ENCODE data around the gene DAPK2.
"Not testable (repeated sequence)": the region's sequence is repeated elsewhere in the genome, so short reads cannot be mapped to it uniquely, and the experiment has no call there.

DAPK2 gene

DNA sequence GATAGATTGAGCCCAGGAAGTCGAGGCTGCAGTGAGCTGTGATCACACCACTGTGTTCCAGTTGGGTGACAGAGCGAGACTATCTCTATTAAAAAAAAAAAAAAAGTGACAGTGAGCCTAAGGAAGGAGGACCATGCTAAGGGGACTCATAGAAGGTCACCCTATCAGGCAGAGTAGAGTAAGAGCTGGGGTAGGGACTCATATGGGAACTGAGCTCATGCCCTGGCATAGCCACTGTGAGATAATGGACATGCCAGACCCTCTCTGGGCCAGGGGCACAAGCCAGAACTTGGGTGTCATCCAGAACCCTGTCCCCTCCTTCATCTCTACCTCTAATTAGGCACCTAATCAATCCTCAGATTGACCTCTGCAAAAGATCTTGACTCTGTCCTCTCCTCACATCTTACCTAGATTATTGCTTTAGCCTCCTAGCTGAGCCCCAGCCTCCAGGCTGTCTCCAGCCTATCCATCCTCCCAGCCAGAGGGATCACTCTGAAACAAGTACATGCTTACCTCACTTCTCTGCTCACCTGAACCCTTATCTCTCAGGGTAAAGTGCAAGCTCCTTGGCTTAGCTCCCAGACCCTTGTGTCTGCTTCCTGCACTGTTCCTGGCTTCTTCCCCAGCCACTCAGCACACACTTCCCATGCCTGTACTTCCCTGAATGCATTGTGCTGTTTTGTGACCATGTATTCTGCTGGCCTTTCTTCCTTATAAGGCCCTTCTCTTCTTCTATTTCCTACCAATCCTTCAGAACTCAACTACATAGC, 76.4 kb downstream of the DAPK2 start:
- H3K4me3 ChIP-seq (ENCODE audit: low read length), result no peak overlapping the region
- no peaks in the 10 kb centered on the region for H3K27me3 ChIP-seq (replicated peaks; ENCODE audit: control insufficient read depth, insufficient read depth, low read length)
- H3K9me3 ChIP-seq (ENCODE audit: control insufficient read depth, low read length), result no peaks in the 10 kb centered on the region
- H3K9ac ChIP-seq (ENCODE audit: low read length), result no peak overlapping the region
- peaks cover 23% of the 10 kb centered on the region for H3K4me1 ChIP-seq (ENCODE audit: control insufficient read depth, insufficient read depth, low read length)
- H3K36me3 ChIP-seq (ENCODE audit: control insufficient read depth, insufficient read depth, low read length, severe bottlenecking), result no peaks in the 10 kb centered on the region
- DNase-seq (ENCODE audit: low read depth), result no peak

- H3K9ac ChIP-seq (ENCODE audit: low read length), result no peak overlapping the region
- no peaks in the 10 kb centered on the region for H3K27me3 ChIP-seq (replicated peaks; ENCODE audit: control insufficient read depth, insufficient read depth, low read length)
- peaks cover 12% of the 10 kb centered on the region for H3K4me1 ChIP-seq (ENCODE audit: control insufficient read depth, insufficient read depth, low read length)
- no peaks in the 10 kb centered on the region for H3K36me3 ChIP-seq (ENCODE audit: control insufficient read depth, insufficient read depth, low read length, severe bottlenecking)
- peaks cover 3% of the 10 kb centered on the region for H3K9me3 ChIP-seq (ENCODE audit: control insufficient read depth, low read length)
- no peak for DNase-seq (ENCODE audit: low read depth)
- H3K4me3 ChIP-seq (ENCODE audit: low read length), result no peak overlapping the region
Measured at GRCh38 chr15:63968700-63969099, 77.6 kb downstream of the DAPK2 start.

GRCh38 chr15:63968122-63968524, 78.2 kb downstream of the DAPK2 start:
- H3K36me3 ChIP-seq (ENCODE audit: control insufficient read depth, insufficient read depth, low read length, severe bottlenecking), result no peaks in the 10 kb centered on the region
- DNase-seq (ENCODE audit: low read depth), result no peak
- H3K4me1 ChIP-seq (ENCODE audit: control insufficient read depth, insufficient read depth, low read length), result peaks cover 6% of the 10 kb centered on the region

DNA sequence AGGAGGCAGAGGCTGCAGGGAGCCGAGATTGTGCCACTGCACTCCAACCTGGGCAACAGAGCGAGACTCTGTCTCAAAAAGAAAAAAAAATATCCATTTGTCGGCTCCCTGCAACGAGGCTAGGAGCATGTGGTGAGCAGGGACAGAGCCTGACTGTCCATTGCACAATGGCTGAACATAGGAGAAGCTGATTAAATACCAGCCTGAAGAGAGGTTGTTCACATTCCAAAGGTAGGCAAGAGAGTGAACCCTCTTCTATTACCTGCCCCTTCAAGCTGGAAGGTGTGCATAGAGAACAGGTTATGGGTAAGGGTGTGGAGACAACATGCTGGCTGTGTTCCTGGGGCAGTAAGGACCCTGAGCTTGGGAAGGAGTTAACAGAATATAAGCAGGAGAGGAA, 78.7 kb downstream of the DAPK2 start:
- H3K27me3 ChIP-seq (replicated peaks; ENCODE audit: control insufficient read depth, insufficient read depth, low read length), result no peaks in the 10 kb centered on the region
- no peak for DNase-seq (ENCODE audit: low read depth)
- no peak overlapping the region for H3K4me3 ChIP-seq (ENCODE audit: low read length)
- peaks cover 3% of the 10 kb centered on the region for H3K4me1 ChIP-seq (ENCODE audit: control insufficient read depth, insufficient read depth, low read length)
- peaks cover 11% of the 10 kb centered on the region for H3K9me3 ChIP-seq (ENCODE audit: control insufficient read depth, low read length)
- H3K9ac ChIP-seq (ENCODE audit: low read length), result no peak overlapping the region
- no peaks in the 10 kb centered on the region for H3K36me3 ChIP-seq (ENCODE audit: control insufficient read depth, insufficient read depth, low read length, severe bottlenecking)

More at GRCh38 chr15:63968122-63968524, 78.2 kb downstream of the DAPK2 start:
- Histone ChIP-seq H3K9ac (ENCODE audit: low read length) (no peak overlapping the region), H3K9me3 (ENCODE audit: control insufficient read depth, low read length) (peaks cover 9% of the 10 kb centered on the region), H3K27me3 (replicated peaks; ENCODE audit: control insufficient read depth, insufficient read depth, low read length) (no peaks in the 10 kb centered on the region), H3K4me3 (ENCODE audit: low read length) (no peak overlapping the region)

GRCh38 chr15:63962947-63963721, 83.2 kb downstream of the DAPK2 start:
- not testable (repeated sequence) for H3K4me3 ChIP-seq (ENCODE audit: low read length); H3K36me3 ChIP-seq (ENCODE audit: control insufficient read depth, insufficient read depth, low read length, severe bottlenecking); H3K27me3 ChIP-seq (replicated peaks; ENCODE audit: control insufficient read depth, insufficient read depth, low read length); DNase-seq (ENCODE audit: low read depth); H3K9ac ChIP-seq (ENCODE audit: low read length); H3K4me1 ChIP-seq (ENCODE audit: control insufficient read depth, insufficient read depth, low read length)
- H3K9me3 ChIP-seq (ENCODE audit: control insufficient read depth, low read length), result peaks cover 11% of the 10 kb centered on the region

GRCh38 chr15:63953524-63953923, 92.8 kb downstream of the DAPK2 start:
- no peak overlapping the region for H3K9ac ChIP-seq (ENCODE audit: low read length)
- H3K27me3 ChIP-seq (replicated peaks; ENCODE audit: control insufficient read depth, insufficient read depth, low read length), result no peaks in the 10 kb centered on the region
- H3K4me1 ChIP-seq (ENCODE audit: control insufficient read depth, insufficient read depth, low read length), result peaks cover 15% of the 10 kb centered on the region
- H3K36me3 ChIP-seq (ENCODE audit: control insufficient read depth, insufficient read depth, low read length, severe bottlenecking), result no peaks in the 10 kb centered on the region
- DNase-seq (ENCODE audit: low read depth), result no peak
- no peak overlapping the region for H3K4me3 ChIP-seq (ENCODE audit: low read length)
- H3K9me3 ChIP-seq (ENCODE audit: control insufficient read depth, low read length), result peaks cover 2% of the 10 kb centered on the region

DNA sequence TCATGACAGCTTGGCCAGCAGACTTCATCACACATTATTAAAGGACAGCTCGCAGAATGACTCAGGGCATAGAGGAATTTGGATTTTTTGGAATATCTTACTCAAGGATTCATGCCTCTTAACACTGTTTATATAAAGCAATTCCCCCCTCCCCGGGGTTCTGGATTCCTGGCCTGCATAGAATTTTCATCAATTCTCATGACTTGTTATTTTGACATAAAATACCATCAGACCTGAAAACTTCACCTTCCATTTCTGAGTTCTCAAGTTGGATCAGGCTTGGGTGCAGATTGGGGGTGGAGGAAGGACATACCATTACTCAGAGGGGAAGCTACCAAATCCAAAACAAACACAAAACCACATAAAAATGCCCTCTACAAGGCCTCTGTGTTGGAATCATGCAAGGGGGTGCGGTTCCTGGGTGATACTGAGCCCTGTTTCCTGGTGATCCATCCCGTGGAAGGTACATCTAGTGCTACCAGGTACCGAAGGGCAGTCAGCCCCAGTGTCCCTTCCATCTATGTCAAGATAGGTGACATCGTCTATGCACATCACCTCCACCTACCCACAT, 95.3 kb downstream of the DAPK2 start:
- no peaks in the 10 kb centered on the region for H3K36me3 ChIP-seq (ENCODE audit: control insufficient read depth, insufficient read depth, low read length, severe bottlenecking)
- no peaks in the 10 kb centered on the region for H3K27me3 ChIP-seq (replicated peaks; ENCODE audit: control insufficient read depth, insufficient read depth, low read length)
- H3K9me3 ChIP-seq (ENCODE audit: control insufficient read depth, low read length), result no peaks in the 10 kb centered on the region
- H3K4me1 ChIP-seq (ENCODE audit: control insufficient read depth, insufficient read depth, low read length), result peaks cover 15% of the 10 kb centered on the region
- DNase-seq (ENCODE audit: low read depth), result peak; percentile 87
- no peak overlapping the region for H3K4me3 ChIP-seq (ENCODE audit: low read length)
- H3K9ac ChIP-seq (ENCODE audit: low read length), result no peak overlapping the region

DNA sequence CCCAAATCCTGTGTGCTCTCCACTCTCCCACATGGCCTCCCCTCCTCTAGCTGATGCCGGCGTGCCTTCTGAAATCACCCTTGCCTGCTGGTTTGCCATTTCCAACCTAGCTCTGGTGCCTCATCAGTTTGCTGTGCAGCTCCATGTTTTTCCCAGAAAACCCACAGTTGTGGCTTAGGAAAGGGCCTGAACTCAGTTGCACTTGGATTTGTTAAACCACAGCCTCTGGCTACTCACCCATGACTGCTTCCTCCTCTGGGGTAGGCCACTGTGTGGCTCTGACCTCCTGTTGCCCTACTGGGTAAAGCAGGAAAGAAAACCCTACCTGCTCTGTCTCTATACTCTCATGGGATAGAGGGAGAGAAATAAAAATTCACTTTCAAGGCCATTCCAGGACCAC, 97.3 kb downstream of the DAPK2 start:
- Histone ChIP-seq H3K36me3 (ENCODE audit: control insufficient read depth, insufficient read depth, low read length, severe bottlenecking) (no peaks in the 10 kb centered on the region), H3K4me1 (ENCODE audit: control insufficient read depth, insufficient read depth, low read length) (peaks cover 15% of the 10 kb centered on the region), H3K4me3 (ENCODE audit: low read length) (no peak overlapping the region), H3K27me3 (replicated peaks; ENCODE audit: control insufficient read depth, insufficient read depth, low read length) (no peaks in the 10 kb centered on the region), H3K9ac (ENCODE audit: low read length) (no peak overlapping the region), H3K9me3 (ENCODE audit: control insufficient read depth, low read length) (no peaks in the 10 kb centered on the region)
- no peak for DNase-seq (ENCODE audit: low read depth)

DNA sequence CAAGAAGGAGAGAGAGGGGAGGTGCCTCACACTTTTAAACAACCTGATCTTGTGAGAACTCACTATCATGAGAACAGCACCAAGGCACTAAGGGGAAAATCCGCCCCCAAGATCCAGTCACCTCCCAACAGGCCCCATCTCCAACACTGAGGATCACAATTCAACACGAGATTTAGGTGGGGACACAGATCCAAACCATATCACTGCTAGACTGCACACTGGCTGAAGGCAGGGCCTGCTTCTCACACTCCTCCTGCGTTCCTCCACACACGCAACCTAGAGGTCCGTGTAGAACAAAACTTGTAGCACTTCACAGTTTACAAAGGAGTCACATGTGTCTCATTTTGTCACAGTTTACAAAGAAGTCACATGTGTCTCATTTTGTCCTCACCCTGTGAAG, 97.8 kb downstream of the DAPK2 start:
- H3K36me3 ChIP-seq (ENCODE audit: control insufficient read depth, insufficient read depth, low read length, severe bottlenecking), result no peaks in the 10 kb centered on the region
- no peak overlapping the region for H3K9ac ChIP-seq (ENCODE audit: low read length)
- DNase-seq (ENCODE audit: low read depth), result no peak
- peaks cover 15% of the 10 kb centered on the region for H3K4me1 ChIP-seq (ENCODE audit: control insufficient read depth, insufficient read depth, low read length)
- no peaks in the 10 kb centered on the region for H3K27me3 ChIP-seq (replicated peaks; ENCODE audit: control insufficient read depth, insufficient read depth, low read length)
- no peak overlapping the region for H3K4me3 ChIP-seq (ENCODE audit: low read length)
- H3K9me3 ChIP-seq (ENCODE audit: control insufficient read depth, low read length), result no peaks in the 10 kb centered on the region

- H3K9ac ChIP-seq (ENCODE audit: low read length), result no peak overlapping the region
Measured at GRCh38 chr15:63947228-63947627, 99.1 kb downstream of the DAPK2 start.

GRCh38 chr15:63946524-63947065, 99.7 kb downstream of the DAPK2 start:
- no peaks in the 10 kb centered on the region for H3K27me3 ChIP-seq (replicated peaks; ENCODE audit: control insufficient read depth, insufficient read depth, low read length)

More at GRCh38 chr15:63947228-63947627, 99.1 kb downstream of the DAPK2 start:
- Histone ChIP-seq H3K4me3 (ENCODE audit: low read length) (no peak overlapping the region), H3K27me3 (replicated peaks; ENCODE audit: control insufficient read depth, insufficient read depth, low read length) (no peaks in the 10 kb centered on the region), H3K9me3 (ENCODE audit: control insufficient read depth, low read length) (no peaks in the 10 kb centered on the region), H3K4me1 (ENCODE audit: control insufficient read depth, insufficient read depth, low read length) (peaks cover 15% of the 10 kb centered on the region), H3K36me3 (ENCODE audit: control insufficient read depth, insufficient read depth, low read length, severe bottlenecking) (no peaks in the 10 kb centered on the region)
- no peak for DNase-seq (ENCODE audit: low read depth)

More at GRCh38 chr15:63946524-63947065, 99.7 kb downstream of the DAPK2 start:
- no peak for DNase-seq (ENCODE audit: low read depth)
- Histone ChIP-seq H3K9me3 (ENCODE audit: control insufficient read depth, low read length) (no peaks in the 10 kb centered on the region), H3K4me1 (ENCODE audit: control insufficient read depth, insufficient read depth, low read length) (peaks cover 15% of the 10 kb centered on the region), H3K36me3 (ENCODE audit: control insufficient read depth, insufficient read depth, low read length, severe bottlenecking) (no peaks in the 10 kb centered on the region), H3K4me3 (ENCODE audit: low read length) (no peak overlapping the region), H3K9ac (ENCODE audit: low read length) (no peak overlapping the region)
